NB4 (cell line): ENCODE results near the gene MLH1.

ENCODE experiments used
- DNase-seq: peaks from one replicate; pipeline ENCODE4 v3.0.0; 2010; ENCODE audit warnings: low read depth
- H3K4me3 ChIP-seq: one replicate; pipeline ENCODE4 v1.5.1; 2011; ENCODE audit warnings: mild to moderate bottlenecking, low read depth, low read length, moderate library complexity
- CTCF ChIP-seq: IDR thresholded peaks from one replicate; pipeline ENCODE4 v1.5.1; 2012; ENCODE audit warnings: low read depth, low read length
- MAX ChIP-seq: IDR thresholded peaks from 2 replicates; pipeline ENCODE4 v1.6.1; 2011; ENCODE audit warnings: low read depth, low read length
- MYC ChIP-seq: IDR thresholded peaks from 2 replicates; pipeline ENCODE4 v1.6.1; 2011; ENCODE audit warnings: low read depth, low read length
- POLR2A ChIP-seq: IDR thresholded peaks from 2 replicates; pipeline ENCODE4 v1.6.1; 2011; ENCODE audit warnings: mild to moderate bottlenecking; ENCODE audit not compliant: insufficient read length; ENCODE audit errors: extremely low read depth

MLH1 gene

DNA sequence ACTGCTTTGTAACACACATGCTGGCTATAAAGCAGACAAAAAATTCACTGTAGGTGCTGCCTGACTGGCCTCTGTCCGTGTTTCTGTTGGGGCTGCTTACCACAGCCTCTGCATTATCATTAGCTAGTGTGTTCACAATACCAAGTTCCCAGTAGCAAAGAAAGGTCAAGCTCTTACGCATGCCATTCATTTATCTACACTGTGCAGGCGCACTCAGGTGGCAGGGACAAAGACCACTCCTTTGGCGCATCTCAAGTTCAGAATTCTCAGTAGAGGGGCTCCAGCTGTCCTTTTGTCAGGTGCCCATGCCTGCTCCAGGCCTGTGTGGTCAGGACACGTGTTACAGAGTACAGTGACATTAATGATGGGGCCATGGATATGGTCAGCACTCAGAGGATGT is 22.3 kb downstream of the MLH1 start:
- DNase-seq = no peak
- TF ChIP-seq MAX = no peak
- no peak for TF ChIP-seq MYC
- TF ChIP-seq CTCF = no peak
- TF ChIP-seq POLR2A = no peak
- no peak overlapping the region for H3K4me3 ChIP-seq

- H3K4me3 ChIP-seq = no peak overlapping the region
- TF ChIP-seq MAX (no peak), POLR2A (no peak), MYC (no peak), CTCF (no peak)
- no peak for DNase-seq
Measured at GRCh38 chr3:37016903-37017302, 23.6 kb downstream of the MLH1 start.

GRCh38 chr3:37017683-37018082 is 24.4 kb downstream of the MLH1 start:
- TF ChIP-seq POLR2A (no peak), CTCF (no peak), MYC (no peak), MAX (no peak)
- no peak overlapping the region for H3K4me3 ChIP-seq
- DNase-seq = no peak

- TF ChIP-seq MAX (no peak), CTCF (no peak), POLR2A (no peak), MYC (no peak)
- peak; percentile 9 for DNase-seq
- no peak overlapping the region for H3K4me3 ChIP-seq
Measured at GRCh38 chr3:37024092-37024491, 30.8 kb downstream of the MLH1 start.

DNA sequence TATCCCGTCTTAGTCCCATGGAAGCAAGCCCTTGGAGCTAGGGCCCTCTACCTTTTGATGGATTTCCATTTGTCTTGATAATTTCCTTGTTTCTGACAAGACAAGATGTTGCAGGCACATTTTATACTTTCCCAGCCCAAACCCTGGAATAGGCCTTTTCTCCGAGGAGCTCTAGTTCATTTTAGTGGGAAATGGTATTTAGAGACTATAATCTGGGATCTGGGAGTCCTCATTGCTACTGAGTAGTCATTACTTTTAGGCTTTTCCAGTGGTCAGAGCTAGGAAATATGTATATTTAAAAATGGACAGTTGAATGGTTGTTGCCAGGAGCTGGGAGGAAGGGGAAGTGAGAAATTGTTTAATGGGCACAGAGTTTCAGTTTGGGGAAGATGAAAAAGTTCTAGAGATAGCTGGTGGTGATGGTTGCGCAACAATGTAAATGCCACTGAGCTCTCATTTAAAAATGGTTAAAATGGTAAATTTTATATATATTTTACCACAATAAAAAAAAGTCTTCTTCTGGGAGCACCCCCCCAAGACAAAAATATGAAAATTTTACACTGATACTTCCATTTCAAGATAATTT is 31.6 kb downstream of the MLH1 start:
- peak; percentile 80 for DNase-seq
- H3K4me3 ChIP-seq = no peak overlapping the region
- TF ChIP-seq CTCF (no peak), MAX (no peak), POLR2A (no peak), MYC (no peak)
